K562 (cell line): Measurements from ENCODE around the gene RGN. TPM values are rescaled to one million over a fixed set of nuclear protein-coding genes. Genes with fewer than 3 reads are reported as not detected.

Experiments
- ATAC-seq: fragments of 200-7000 bp; cut with Tn5 transposase; 3 replicates; pipeline ENCODE4 v1.9.1; 2020; ENCODE audit warnings: moderate library complexity
- BruUV-seq: library from RNA; stranded (reverse); fragments of 400-500 nt; replicated peaks from 2 replicates; lab custom pipeline; 2021; lab: Mats Ljungman, UMichigan
- CTCF ChIA-PET: fragments of 300-600 bp; formaldehyde crosslinking; extraction: SDS; loops from one replicate; lab custom pipeline; 2021; ENCODE audit warnings: low intra/inter-chr PET ratio; lab: Yijun Ruan, JAX
- POLR2A ChIA-PET: fragments of 300-600, 350-650 bp; sonication (Branson Sonifier 250); formaldehyde crosslinking; extraction: SDS; loops from one replicate; lab custom pipeline; 2021; ENCODE audit warnings: antibody characterized with exemption, inconsistent platforms; lab: Yijun Ruan, JAX
- DNase-seq, 4 experiments: peaks; one replicate each; pipeline versions ENCODE4 v3.0.0 to v3.0.0-alpha.2; 2011 to 2018; ENCODE audit warnings: low spot score in 3 of 4, mixed read lengths in 3 of 4; ENCODE audit errors: extremely low read depth in 1 of 4
- FAIRE-seq: peaks from 2 replicates; lab custom pipeline; 2011; peaks lifted over from hg19 to GRCh38; lab: Jason Lieb, UNC
- H2AFZ ChIP-seq: 2 replicates; pipeline ENCODE4 v1.6.0; 2011; ENCODE audit warnings: low read depth, low read length, control low read depth, inconsistent platforms
- H3K27ac ChIP-seq: fragments of 200-600 bp; 3 replicates; pipeline ENCODE4 v1.8.0; 2011; ENCODE audit warnings: low read depth, mild to moderate bottlenecking, control low read depth, inconsistent platforms, low read length, moderate library complexity, mixed read lengths; ENCODE audit errors: extremely low read depth
- H3K27me3 ChIP-seq, 2 experiments: fragments of 300-600 bp in 1 of 2; 2 replicates in 1 of 2; 3 replicates in 1 of 2; pipeline versions ENCODE4 v1.6.0 to v1.8.0; 2011; ENCODE audit warnings: inconsistent platforms in 2 of 2, low read length in 2 of 2, mild to moderate bottlenecking in 1 of 2, mixed read lengths in 1 of 2, moderate library complexity in 1 of 2; ENCODE audit not compliant: control insufficient read depth in 2 of 2, insufficient read depth in 2 of 2
- H3K36me3 ChIP-seq: fragments of 300-600 bp; 3 replicates; pipeline ENCODE4 v1.8.0; 2011; ENCODE audit warnings: mild to moderate bottlenecking, low read length, inconsistent platforms; ENCODE audit not compliant: control insufficient read depth, insufficient read depth
- H3K4me1 ChIP-seq, 2 experiments: fragments of 200-600 bp in 1 of 2; replicated peaks in 1 of 2; 2 replicates in 1 of 2; 3 replicates in 1 of 2; pipeline versions ENCODE4 v1.5.1 to v1.8.0; 2011; ENCODE audit warnings: inconsistent platforms in 2 of 2, low read length in 2 of 2, mild to moderate bottlenecking in 1 of 2, mixed read lengths in 1 of 2, moderate library complexity in 1 of 2; ENCODE audit not compliant: control insufficient read depth in 2 of 2, insufficient read depth in 2 of 2
- H3K4me2 ChIP-seq: 2 replicates; pipeline ENCODE4 v1.6.1; 2011; ENCODE audit warnings: low read length, control low read depth, inconsistent platforms, mixed read lengths; ENCODE audit not compliant: insufficient read depth
- H3K4me3 ChIP-seq: fragments of 200-600 bp; sonication (generic), shearing (Covaris generic); 2 replicates; pipeline ENCODE4 v1.5.1; 2016; ENCODE audit warnings: control low read depth, inconsistent platforms
- H3K79me2 ChIP-seq: fragments of 200-600 bp; 3 replicates; pipeline ENCODE4 v1.8.0; 2011; ENCODE audit warnings: low read length, inconsistent platforms; ENCODE audit not compliant: control insufficient read depth, insufficient read depth
- H3K9ac ChIP-seq, 2 experiments: 2 replicates each; pipeline versions ENCODE4 v1.6.0 to v1.6.1; 2011; ENCODE audit warnings: low read depth in 2 of 2, low read length in 2 of 2, control low read depth in 1 of 2, inconsistent platforms in 1 of 2, mild to moderate bottlenecking in 1 of 2, mixed read lengths in 1 of 2; ENCODE audit not compliant: insufficient read depth in 1 of 2
- H3K9me1 ChIP-seq: one replicate; pipeline ENCODE4 v1.6.0; 2011; ENCODE audit warnings: inconsistent platforms, mild to moderate bottlenecking, low read length, moderate library complexity; ENCODE audit not compliant: control insufficient read depth, insufficient read depth
- H3K9me3 ChIP-seq: replicated peaks from 2 replicates; pipeline ENCODE4 v1.5.1; 2011; ENCODE audit warnings: low read depth, low read length, inconsistent platforms; ENCODE audit not compliant: control insufficient read depth, insufficient read depth
- H4K20me1 ChIP-seq: replicated peaks from 2 replicates; pipeline ENCODE4 v1.6.1; 2011; ENCODE audit warnings: low read length, inconsistent platforms, mixed read lengths; ENCODE audit not compliant: control insufficient read depth, insufficient read depth
- ATF1 ChIP-seq, 2 experiments: fragments of 450-650 bp in 1 of 2; IDR thresholded peaks; 2 replicates each; pipeline ENCODE4 v1.6.1; 2016; ENCODE audit warnings: missing compliant biosample characterization in 1 of 2, missing genetic modification characterization in 1 of 2
- C11orf30 ChIP-seq: fragments of 450-650 bp; IDR thresholded peaks from 2 replicates; pipeline ENCODE4 v1.6.1; 2016; ENCODE audit warnings: low read depth, mild to moderate bottlenecking
- CBX8 ChIP-seq: fragments of 200-600 bp; sonication (generic); IDR thresholded peaks from 2 replicates; pipeline ENCODE4 v1.6.1; 2012; ENCODE audit warnings: borderline replicate concordance, mixed run types, low read depth, mild to moderate bottlenecking, moderate library complexity, mixed read lengths, low read length, control low read depth, inconsistent platforms; ENCODE audit not compliant: poor library complexity, severe bottlenecking; ENCODE audit errors: extremely low read depth
- CHD2 ChIP-seq: IDR thresholded peaks from 2 replicates; pipeline ENCODE4 v1.6.1; 2011; ENCODE audit warnings: low read depth, low read length
- ETV5 ChIP-seq: sonication (generic); formaldehyde crosslinking; IDR thresholded peaks from 2 replicates; pipeline ENCODE4 v1.4.0; 2020; ENCODE audit warnings: low read depth, mild to moderate bottlenecking, missing genetic modification reagents
- HDAC6 ChIP-seq: IDR thresholded peaks from 2 replicates; pipeline ENCODE4 v1.6.1; 2012; ENCODE audit warnings: low read depth, mild to moderate bottlenecking, control low read depth, inconsistent platforms, low read length, moderate library complexity
- HDGF ChIP-seq: fragments of 450-650 bp; IDR thresholded peaks from 2 replicates; pipeline ENCODE4 v1.6.1; 2016
- HMGN3 ChIP-seq: IDR thresholded peaks from 2 replicates; pipeline ENCODE4 v1.6.1; 2011; ENCODE audit warnings: borderline replicate concordance, low read depth, mild to moderate bottlenecking, mixed read lengths, low read length; ENCODE audit not compliant: insufficient read length; ENCODE audit errors: extremely low read depth
- LARP7 ChIP-seq: fragments of 450-650 bp; IDR thresholded peaks from 2 replicates; pipeline ENCODE4 v1.6.1; 2016
- MAFF ChIP-seq: IDR thresholded peaks from 2 replicates; pipeline ENCODE4 v1.6.1; 2012; ENCODE audit warnings: low read length, improper control_type of control experiment
- MAFG ChIP-seq: fragments of 450-650 bp; conservative IDR thresholded peaks from 2 replicates; pipeline ENCODE4 v1.6.1; 2016; ENCODE audit warnings: missing genetic modification characterization, missing compliant biosample characterization
- MTA3 ChIP-seq: fragments of 450-650 bp; formaldehyde crosslinking; IDR thresholded peaks from 2 replicates; pipeline ENCODE4 v1.6.1; 2017; ENCODE audit warnings: mild to moderate bottlenecking, borderline replicate concordance
- MYC ChIP-seq, 2 experiments: fragments of 250-450 bp in 1 of 2; sonication (Bioruptor Pico) in 1 of 2; IDR thresholded peaks; 2 replicates each; pipeline versions ENCODE4 v1.5.1 to v1.6.1; 2012 to 2021; ENCODE audit warnings: low read depth in 2 of 2, borderline replicate concordance in 1 of 2, improper control_type of control experiment in 1 of 2, low read length in 1 of 2, mild to moderate bottlenecking in 1 of 2, moderate library complexity in 1 of 2
- PML ChIP-seq: IDR thresholded peaks from 2 replicates; pipeline ENCODE4 v1.6.1; 2012; ENCODE audit warnings: low read length, inconsistent platforms
- POLR2B ChIP-seq: fragments of 450-650 bp; IDR thresholded peaks from 2 replicates; pipeline ENCODE4 v1.6.1; 2018; ENCODE audit warnings: low read depth; ENCODE audit not compliant: partially characterized antibody
- SREBF2 ChIP-seq: sonication (generic); formaldehyde crosslinking; IDR thresholded peaks from 2 replicates; pipeline ENCODE4 v1.4.0; 2020; ENCODE audit warnings: mild to moderate bottlenecking, missing genetic modification reagents
- TCF3 ChIP-seq: sonication (generic); formaldehyde crosslinking; IDR thresholded peaks from 2 replicates; pipeline ENCODE4 v1.4.0; 2020; ENCODE audit warnings: mild to moderate bottlenecking, missing genetic modification reagents
- ZBTB7A ChIP-seq: IDR thresholded peaks from 2 replicates; pipeline ENCODE4 v1.6.1; 2011; ENCODE audit warnings: low read depth, mild to moderate bottlenecking, low read length, moderate library complexity, borderline replicate concordance; ENCODE audit not compliant: control insufficient read depth
- ZNF263 ChIP-seq: sonication (generic); formaldehyde crosslinking; IDR thresholded peaks from 2 replicates; pipeline ENCODE4 v1.8.0; 2022; ENCODE audit warnings: mild to moderate bottlenecking, missing genetic modification reagents, borderline replicate concordance
- ZNF316 ChIP-seq: fragments of 450-650 bp; IDR thresholded peaks from 2 replicates; pipeline ENCODE4 v1.6.1; 2016
- WGBS: fragments of 100-300 bp; shearing (Covaris generic); methylation state at CpG from one replicate; pipeline ENCODE4 v1.1.6; 2016; ENCODE audit warnings: low coverage, mixed read lengths; ENCODE audit not compliant: insufficient coverage; ENCODE audit errors: missing lambda C conversion rate; 5-methylcytosine and 5-hydroxymethylcytosine counted together
- in situ Hi-C: fragments of 300-500 bp; cut with MboI; formaldehyde crosslinking; loops from 4 replicates; pipeline ENCODE4 v1.15.0; 2018; ENCODE audit warnings: inconsistent platforms, mixed read lengths
- intact Hi-C: fragments of 100-400 bp; cut with micrococcal nuclease; formaldehyde crosslinking; loops from 2 replicates; pipeline ENCODE4 v1.14.2; 2022
- polyA plus RNA-seq, 8 experiments: library from polyadenylated mRNA; depleted of rRNA in 4 of 8; stranded (reverse) in 5 of 8; unstranded in 3 of 8; fragments of >200 nt; fragmentation: Nextera tagmentation in 2 of 8; fragmentation: Illumina TruSeq in 1 of 8; extraction: Ambion mirVana in 2 of 8; extraction: Trizol in 1 of 8; gene quantifications; 2 replicates each; pipeline versions ENCODE4 v1.2.1 to v1.2.3, GENCODE V29; 2011 to 2014; ENCODE audit warnings: inconsistent platforms in 1 of 8, missing spikeins in 1 of 8
- total RNA-seq, 7 experiments: library from RNA; depleted of rRNA in 6 of 7; stranded (reverse); fragments of >200 nt in 6 of 7; fragmentation: Illumina TruSeq in 2 of 7; extraction: Trizol in 2 of 7; gene quantifications; 2 replicates each; pipeline versions ENCODE4 v1.2.1 to v1.2.3, GENCODE V29; 2011 to 2021; ENCODE audit warnings: low replicate concordance in 1 of 7

RGN gene
- total and polyA plus RNA-seq, 9 of the 15 experiments (the other 6 are each of a cell fraction or from before 2014, with no cell fraction given): not detected

- TF ChIP-seq POLR2B: peak; percentile 21
- TF ChIP-seq CHD2: peak; percentile 86
- TF ChIP-seq ETV5 (CRISPR knock-in tag): no peak
- TF ChIP-seq MTA3: peak; percentile 43; the same call in 1 of the 2 replicates
- no peak for TF ChIP-seq HDGF
- no peak for TF ChIP-seq HMGN3
- peak; percentile 69 for TF ChIP-seq MYC (IDR thresholded peaks at IDR 0.05; ENCODE audit: low read depth, low read length)
- no peak for TF ChIP-seq MYC (CRISPR knock-in tag; IDR thresholded peaks at IDR 0.05; ENCODE audit: borderline replicate concordance, low read depth)
- TF ChIP-seq ATF1 (CRISPR knock-in tag; IDR thresholded peaks at IDR 0.05): no peak
- TF ChIP-seq ATF1 (tag; IDR thresholded peaks at IDR 0.05): peak; percentile 75
These were observed 51.1 kb downstream of the RGN start (continued) for GRCh38 chrX:47129157-47129898.

GRCh38 chrX:47129899-47130358, 51.7 kb downstream of the RGN start:
- Histone ChIP-seq H3K4me3 (peak overlapping the region; percentile 62), H3K9me1 (no peaks in the 10 kb centered on the region), H3K27ac (0 out of 3 replicates have a peak overlapping the region, but pooled peaks have one; percentile 31), H3K9ac (peak overlapping the region in 1 of 2 experiments; percentile 38; a peak in 1 of 4 replicates), H3K36me3 (no peaks in the 10 kb centered on the region), H3K4me2 (peak overlapping the region; percentile 46; the same call in 1 of the 2 replicates), H2AFZ (peak overlapping the region; percentile 26; the same call in 1 of the 2 replicates), H3K4me1 (peaks cover 0 to 3% of the 10 kb centered on the region in 2 experiments; a peak in 1 of 5 replicates), H4K20me1 (no peaks in the 10 kb centered on the region), H3K79me2 (no peaks in the 10 kb centered on the region), H3K27me3 (no peaks in the 10 kb centered on the region), H3K9me3 (no peaks in the 10 kb centered on the region)
- ATAC-seq: no peak
- no peak for DNase-seq
- 33% methylated on average over 7 of the region's 11 CpGs for WGBS
- FAIRE-seq: no peak
- CTCF ChIA-PET: no interaction called here
- POLR2A ChIA-PET: interaction anchor here (0.6 to 2.4 kb wide), 5 partner anchors 9 to 17 kb away, joined by 3 to 10 read pairs (median 4); partner anchors contain the start of genes NDUFB11 and RBM10
- no TSS peak for BruUV-seq
- intact Hi-C loops: loop anchor here (2.0 kb wide), 1 partner anchor 15 kb away; the partner anchor contains the start of genes NDUFB11 and RBM10
- in situ Hi-C loops: no loop called here
- TF ChIP-seq CBX8 (no peak), HDAC6 (no peak), ZNF263 (no peak), MAFF (peak; percentile 55), SREBF2 (CRISPR knock-in tag) (no peak), C11orf30 (peak; percentile 60; the same call in 1 of the 2 replicates), PML (no peak), ZNF316 (peak; percentile 79), LARP7 (no peak), TCF3 (CRISPR knock-in tag) (no peak), MAFG (peak; percentile 42), ZBTB7A (peak; percentile 32; the same call in 1 of the 2 replicates)
